HepG2 (cell line): ENCODE measurements around the gene RAD18. TPM values are rescaled to one million over a fixed set of nuclear protein-coding genes. Genes with fewer than 3 reads are reported as not detected.

ENCODE experiments used
- AGO2 ChIP-seq: fragments of 200-400 bp; formaldehyde crosslinking; optimal IDR thresholded peaks from 2 replicates; pipeline ENCODE3; 2017; ENCODE audit warnings: mild to moderate bottlenecking, low read depth, low read length, moderate library complexity
- CC2D1A ChIP-seq: sonication (generic); formaldehyde crosslinking; IDR thresholded peaks from 2 replicates; pipeline ENCODE4 v1.8.1; 2023; ENCODE audit warnings: mild to moderate bottlenecking, missing genetic modification reagents
- CHD4 ChIP-seq: fragments of 200-600 bp; sonication (generic); IDR thresholded peaks from 2 replicates; pipeline ENCODE4 v1.7.0; 2017; ENCODE audit warnings: mild to moderate bottlenecking, low read length, borderline replicate concordance
- DMAP1 ChIP-seq: IDR thresholded peaks from 2 replicates; pipeline ENCODE4 v1.6.1; 2016
- ETV5 ChIP-seq: IDR thresholded peaks from 2 replicates; pipeline ENCODE4 v1.6.1; 2018; ENCODE audit warnings: missing biosample characterization, missing genetic modification reagents, inconsistent platforms, borderline replicate concordance
- HMGXB4 ChIP-seq, 2 experiments: sonication (generic) in 1 of 2; formaldehyde crosslinking in 1 of 2; IDR thresholded peaks; 2 replicates each; pipeline versions ENCODE4 v1.4.0 to v1.6.1; 2018 to 2020; ENCODE audit warnings: missing genetic modification reagents in 2 of 2, borderline replicate concordance in 1 of 2, low read depth in 1 of 2, mild to moderate bottlenecking in 1 of 2, missing biosample characterization in 1 of 2
- KAT8 ChIP-seq: IDR thresholded peaks from 2 replicates; pipeline ENCODE4 v1.6.1; 2016; ENCODE audit warnings: missing genetic modification reagents, missing compliant biosample characterization
- MED1 ChIP-seq: sonication (generic); formaldehyde crosslinking; IDR thresholded peaks from 2 replicates; pipeline ENCODE4 v1.4.0; 2020; ENCODE audit warnings: missing genetic modification reagents
- NAIF1 ChIP-seq: sonication (generic); formaldehyde crosslinking; IDR thresholded peaks from 2 replicates; pipeline ENCODE4 v1.5.0; 2020; ENCODE audit warnings: mild to moderate bottlenecking, missing genetic modification reagents, borderline replicate concordance
- TSC22D2 ChIP-seq: sonication (generic); formaldehyde crosslinking; IDR thresholded peaks from 2 replicates; pipeline ENCODE4 v1.5.1; 2020; ENCODE audit warnings: missing genetic modification reagents, mild to moderate bottlenecking, borderline replicate concordance
- ZBTB40 ChIP-seq, 2 experiments: fragments of 450-650 bp in 1 of 2; sonication (generic) in 1 of 2; formaldehyde crosslinking in 1 of 2; IDR thresholded peaks; 2 replicates each; pipeline versions ENCODE4 v1.6.1 to v1.8.0; 2016 to 2022; ENCODE audit warnings: antibody characterized with exemption in 1 of 2, mild to moderate bottlenecking in 1 of 2, missing genetic modification reagents in 1 of 2
- ZFAT ChIP-seq: sonication (generic); formaldehyde crosslinking; conservative IDR thresholded peaks from 2 replicates; pipeline ENCODE4 v1.8.1; 2023; ENCODE audit warnings: missing genetic modification reagents, inconsistent platforms
- ZKSCAN8 ChIP-seq: IDR thresholded peaks from 2 replicates; pipeline ENCODE4 v1.6.1; 2016; ENCODE audit warnings: borderline replicate concordance, missing genetic modification reagents, missing compliant biosample characterization
- ZNF503 ChIP-seq: sonication (generic); formaldehyde crosslinking; IDR thresholded peaks from 2 replicates; pipeline ENCODE4 v1.4.0; 2020; ENCODE audit warnings: missing genetic modification reagents
- ZNF598 ChIP-seq: sonication (generic); formaldehyde crosslinking; IDR thresholded peaks from 2 replicates; pipeline ENCODE4 v1.5.1; 2020; ENCODE audit warnings: mild to moderate bottlenecking, missing genetic modification reagents, borderline replicate concordance
- ZNF746 ChIP-seq: sonication (generic); formaldehyde crosslinking; IDR thresholded peaks from 2 replicates; pipeline ENCODE4 v1.8.0; 2022; ENCODE audit warnings: mild to moderate bottlenecking, missing genetic modification reagents
- polyA plus RNA-seq, 8 experiments: library from polyadenylated mRNA; depleted of rRNA in 3 of 8; stranded (reverse) in 7 of 8; unstranded in 1 of 8; fragments of >200 nt; fragmentation: Illumina TruSeq in 4 of 8; extraction: Trizol in 4 of 8; gene quantifications; 2 replicates each; pipeline versions ENCODE4 v1.2.1 to v1.2.3, GENCODE V29; 2011 to 2016; ENCODE audit warnings: low read depth in 4 of 8, missing spikeins in 1 of 8, mixed read lengths in 1 of 8; ENCODE audit not compliant: insufficient read depth in 1 of 8
- total RNA-seq, 5 experiments: library from RNA; depleted of rRNA; stranded (reverse); fragments of >200 nt; fragmentation: Illumina TruSeq; extraction: Trizol; gene quantifications; 2 replicates each; pipeline ENCODE4 v1.2.3, GENCODE V29; 2016; ENCODE audit warnings: low read depth in 1 of 5

Gene RAD18
- total and polyA plus RNA-seq, 2 of the 13 experiments (the other 11 are each of a cell fraction or from before 2014, with no cell fraction given): 5.9 to 20.7 TPM

GRCh38 chr3:8963137-8963853 lies at the start of gene RAD18 (continued):
- TF ChIP-seq ZBTB40 (IDR thresholded peaks at IDR 0.05) (no peak), ZBTB40 (CRISPR knock-in tag; IDR thresholded peaks at IDR 0.05) (peak; percentile 74; the same call in 1 of the 2 replicates), MED1 (CRISPR knock-in tag) (peak; percentile 57), HMGXB4 (CRISPR knock-in tag; IDR thresholded peaks at IDR 0.05; ENCODE audit: borderline replicate concordance in 1 of 2, low read depth in 1 of 2) (no peak; a peak in 1 of 4 replicates), TSC22D2 (CRISPR knock-in tag) (peak; percentile 89; the same call in 1 of the 2 replicates), DMAP1 (CRISPR knock-in tag) (no peak; the same call in 1 of the 2 replicates), ETV5 (CRISPR knock-in tag) (peak; percentile 65), NAIF1 (CRISPR knock-in tag) (no peak), ZNF598 (peak; percentile 58; the same call in 1 of the 2 replicates), ZKSCAN8 (CRISPR knock-in tag) (no peak), AGO2 (peak; percentile 35), CHD4 (no peak), ZNF746 (CRISPR knock-in tag) (0 out of 2 replicates have a peak, but pooled peaks have one; percentile 43), KAT8 (CRISPR knock-in tag) (peak; percentile 98), ZFAT (CRISPR knock-in tag) (no peak), ZNF503 (CRISPR knock-in tag) (no peak), CC2D1A (CRISPR knock-in tag) (no peak)
